GM19035 (cell line): ENCODE data around the gene ACE.

ENCODE experiments used
- ATAC-seq: cut with Tn5 transposase; IDR thresholded peaks from one replicate; pipeline ENCODE4 v1.9.1; 2021; ENCODE audit not compliant: unreplicated experiment

The ACE gene

GRCh38 chr17:63476854-63477479 is at the start of gene ACE:
TSS of gene ACE (plus strand) at chr17:63477061. CDS start at chr17:63477095, 34 bp downstream.
- ATAC-seq = no peak

- ATAC-seq = no peak
Observed at GRCh38 chr17:63429766-63430165, 47.1 kb upstream of the ACE start.

GRCh38 chr17:63430223-63430622 is 46.6 kb upstream of the ACE start:
- no peak for ATAC-seq

GRCh38 chr17:63431618-63431938 is 45.3 kb upstream of the ACE start:
- no peak for ATAC-seq

GRCh38 chr17:63431939-63432804 is 44.7 kb upstream of the ACE start:
- ATAC-seq = no peak

- no peak for ATAC-seq
Observed at GRCh38 chr17:63433746-63434591, 42.9 kb upstream of the ACE start.

- ATAC-seq = no peak
Observed at GRCh38 chr17:63434951-63435571, 41.8 kb upstream of the ACE start.

- ATAC-seq = no peak
Observed at GRCh38 chr17:63435681-63436522, 41.0 kb upstream of the ACE start.

GRCh38 chr17:63436523-63437110 is 40.2 kb upstream of the ACE start:
- ATAC-seq = no peak

GRCh38 chr17:63437287-63438091 is 39.4 kb upstream of the ACE start:
- ATAC-seq = no peak

GRCh38 chr17:63438092-63439051 is 38.5 kb upstream of the ACE start:
- no peak for ATAC-seq

GRCh38 chr17:63439687-63440086 is 37.2 kb upstream of the ACE start:
- no peak for ATAC-seq

- ATAC-seq = no peak
Observed at GRCh38 chr17:63440127-63440769, 36.6 kb upstream of the ACE start.

- no peak for ATAC-seq
Observed at GRCh38 chr17:63440770-63441335, 36.0 kb upstream of the ACE start.

GRCh38 chr17:63441654-63442053 is 35.2 kb upstream of the ACE start:
- ATAC-seq = no peak

- ATAC-seq = no peak
Observed at GRCh38 chr17:63442074-63442473, 34.8 kb upstream of the ACE start.

GRCh38 chr17:63442549-63443035 is 34.3 kb upstream of the ACE start:
- no peak for ATAC-seq
